Smooth muscle cell (in vitro differentiated cells): Measurements from ENCODE around the gene SEMA3F. TPM values are rescaled to one million over a fixed set of nuclear protein-coding genes. Genes with fewer than 3 reads are reported as not detected.

ENCODE experiments used
- DNase-seq: peaks from one replicate; lab custom pipeline; 2025; ENCODE audit not compliant: unreplicated experiment; lab: John Stamatoyannopoulos, UW
- H2AFZ ChIP-seq: fragments of 200-600 bp; sonication (generic); 2 replicates; pipeline ENCODE4 v1.6.0; 2016; ENCODE audit warnings: antibody characterized with exemption, low read depth, mild to moderate bottlenecking
- H3F3A ChIP-seq: fragments of 200-600 bp; sonication (generic); 2 replicates; pipeline ENCODE4 v1.6.0; 2017; ENCODE audit warnings: antibody characterized with exemption, low read depth
- H3K27ac ChIP-seq: fragments of 200-600 bp; sonication (generic); 2 replicates; pipeline ENCODE4 v1.5.1; 2016; ENCODE audit warnings: low read depth, mild to moderate bottlenecking
- H3K27me3 ChIP-seq: fragments of 200-600 bp; sonication (generic); 2 replicates; pipeline ENCODE4 v1.6.1; 2016; ENCODE audit warnings: low read depth, mild to moderate bottlenecking
- H3K36me3 ChIP-seq: fragments of 200-600 bp; sonication (generic); 2 replicates; pipeline ENCODE4 v1.5.1; 2016; ENCODE audit warnings: low read depth
- H3K4me1 ChIP-seq: fragments of 200-600 bp; sonication (generic); 2 replicates; pipeline ENCODE4 v1.5.1; 2016; ENCODE audit warnings: low read depth
- H3K4me2 ChIP-seq: fragments of 200-600 bp; sonication (generic); 2 replicates; pipeline ENCODE4 v1.6.0; 2016; ENCODE audit warnings: mild to moderate bottlenecking
- H3K4me3 ChIP-seq: fragments of 200-600 bp; sonication (generic); 2 replicates; pipeline ENCODE4 v1.5.1; 2016; ENCODE audit warnings: mild to moderate bottlenecking
- H3K79me2 ChIP-seq: fragments of 200-600 bp; sonication (generic); 2 replicates; pipeline ENCODE4 v1.6.0; 2016; ENCODE audit warnings: low read depth, mild to moderate bottlenecking
- H3K9ac ChIP-seq: fragments of 200-600 bp; sonication (generic); 2 replicates; pipeline ENCODE4 v1.6.0; 2016; ENCODE audit warnings: low read depth
- H3K9me3 ChIP-seq: fragments of 200-600 bp; sonication (generic); replicated peaks from 2 replicates; pipeline ENCODE4 v1.5.1; 2016; ENCODE audit warnings: low read depth
- H4K20me1 ChIP-seq: fragments of 200-600 bp; sonication (generic); 2 replicates; pipeline ENCODE4 v1.6.0; 2016; ENCODE audit warnings: low read depth
- CTCF ChIP-seq: fragments of 200-600 bp; sonication (generic); IDR thresholded peaks from 2 replicates; pipeline ENCODE4 v1.5.1; 2017; ENCODE audit warnings: borderline replicate concordance, mild to moderate bottlenecking, antibody characterized with exemption; ENCODE audit not compliant: insufficient read depth, poor library complexity, severe bottlenecking
- WGBS: methylation state at CpG from one replicate; pipeline ENCODE4 v1.1.7; 2016; ENCODE audit warnings: low lambda C conversion rate; 5-methylcytosine and 5-hydroxymethylcytosine counted together
- polyA plus RNA-seq: library from polyadenylated mRNA; unstranded; fragments of >200 nt; fragmentation: Nextera tagmentation; extraction: Ambion mirVana; gene quantifications from 2 replicates; pipeline ENCODE4 v1.2.1, GENCODE V29; 2016
- total RNA-seq: library from RNA; depleted of rRNA; stranded (reverse); fragments of >200 nt; gene quantifications from 2 replicates; pipeline ENCODE4 v1.2.3, GENCODE V29; 2014

Gene SEMA3F
- total and polyA plus RNA-seq, 2 experiments from 2014 or later, result 9.2 to 16.9 TPM

GRCh38 chr3:50207359-50208042, 52.4 kb downstream of the SEMA3F start:
- 91% methylated on average over 17 of the region's 17 CpGs for WGBS
- TF ChIP-seq CTCF, result no peak

GRCh38 chr3:50208677-50209344, 53.7 kb downstream of the SEMA3F start:
- WGBS, result 83% methylated on average over 14 of the region's 14 CpGs
- no peaks in the 10 kb centered on the region for H3F3A ChIP-seq
- DNase-seq, result no peak
- no peak overlapping the region for H2AFZ ChIP-seq
- no peaks in the 10 kb centered on the region for H3K79me2 ChIP-seq
- peaks cover 9% of the 10 kb centered on the region for H3K4me1 ChIP-seq
- peaks cover 13% of the 10 kb centered on the region for H3K27me3 ChIP-seq
- no peak for TF ChIP-seq CTCF
- H3K27ac ChIP-seq, result no peak overlapping the region
- no peaks in the 10 kb centered on the region for H3K36me3 ChIP-seq
- no peaks in the 10 kb centered on the region for H4K20me1 ChIP-seq
- no peak overlapping the region for H3K9ac ChIP-seq
- H3K4me2 ChIP-seq, result no peak overlapping the region
- H3K9me3 ChIP-seq, result no peaks in the 10 kb centered on the region
- H3K4me3 ChIP-seq, result no peak overlapping the region

More at GRCh38 chr3:50207359-50208042, 52.4 kb downstream of the SEMA3F start:
- Histone ChIP-seq H3F3A (no peaks in the 10 kb centered on the region), H3K79me2 (no peaks in the 10 kb centered on the region), H3K9me3 (no peaks in the 10 kb centered on the region), H3K9ac (no peak overlapping the region), H4K20me1 (no peaks in the 10 kb centered on the region), H3K4me3 (no peak overlapping the region), H3K27me3 (peaks cover 13% of the 10 kb centered on the region), H3K36me3 (no peaks in the 10 kb centered on the region), H3K4me2 (no peak overlapping the region), H2AFZ (no peak overlapping the region), H3K27ac (no peak overlapping the region), H3K4me1 (peaks cover 9% of the 10 kb centered on the region)
- DNase-seq, result no peak

GRCh38 chr3:50210176-50210509, 55.0 kb downstream of the SEMA3F start:
- TF ChIP-seq CTCF, result no peak
- 91% methylated on average over 5 of the region's 5 CpGs for WGBS
- peaks cover 6% of the 10 kb centered on the region for H3K4me1 ChIP-seq
- H3K4me3 ChIP-seq, result no peak overlapping the region
- H3K79me2 ChIP-seq, result no peaks in the 10 kb centered on the region
- H3K36me3 ChIP-seq, result no peaks in the 10 kb centered on the region
- H3K4me2 ChIP-seq, result no peak overlapping the region
- H3F3A ChIP-seq, result no peaks in the 10 kb centered on the region
- H3K27ac ChIP-seq, result no peak overlapping the region
- DNase-seq, result no peak
- peaks cover 13% of the 10 kb centered on the region for H3K27me3 ChIP-seq
- H2AFZ ChIP-seq, result no peak overlapping the region
- H4K20me1 ChIP-seq, result no peaks in the 10 kb centered on the region
- no peaks in the 10 kb centered on the region for H3K9me3 ChIP-seq
- no peak overlapping the region for H3K9ac ChIP-seq
